Hematopoietic multipotent progenitor cell (in vitro differentiated cells): ENCODE data around the gene KRTAP16-1. TPM values are rescaled to one million over a fixed set of nuclear protein-coding genes. Genes with fewer than 3 reads are reported as not detected.

Experiments
- DNase-seq, 3 donors: peaks; one replicate each; pipeline ENCODE4 v3.0.0-alpha.2; 2011 to 2015; ENCODE audit warnings: low read depth in 2 of 3, low spot score in 2 of 3
- total RNA-seq: library from RNA; depleted of rRNA; stranded (reverse); fragments of >200 nt; gene quantifications from one replicate; pipeline ENCODE4 v1.2.3, GENCODE V29; 2012

Gene KRTAP16-1
- total RNA-seq, 1 donor: 0.27 TPM

GRCh38 chr17:41332239-41332638 lies 23.1 kb upstream of the KRTAP16-1 start:
- no peak for DNase-seq

GRCh38 chr17:41331606-41332005 lies 22.5 kb upstream of the KRTAP16-1 start:
- no peak for DNase-seq

- DNase-seq: peak in 2 of 3 donors; percentile 14 to 41
Measured at GRCh38 chr17:41329279-41329948, 20.3 kb upstream of the KRTAP16-1 start.

- DNase-seq: no peak
Measured at GRCh38 chr17:41328207-41328606, 19.1 kb upstream of the KRTAP16-1 start.

GRCh38 chr17:41327411-41328120 lies 18.5 kb upstream of the KRTAP16-1 start:
- no peak for DNase-seq

- DNase-seq: peak in 1 of 3 donors; percentile 13
Measured at GRCh38 chr17:41326173-41327145, 17.4 kb upstream of the KRTAP16-1 start.

GRCh38 chr17:41325611-41326010 lies 16.5 kb upstream of the KRTAP16-1 start:
- no peak for DNase-seq

GRCh38 chr17:41325126-41325525 lies 16.0 kb upstream of the KRTAP16-1 start:
- DNase-seq: no peak

GRCh38 chr17:41324180-41325075 lies 15.3 kb upstream of the KRTAP16-1 start:
- DNase-seq: no peak

GRCh38 chr17:41322903-41323895 lies 14.1 kb upstream of the KRTAP16-1 start:
- DNase-seq: no peak

- DNase-seq: peak in 2 of 3 donors; percentile 43 to 73
Measured at GRCh38 chr17:41322094-41322902, 13.2 kb upstream of the KRTAP16-1 start.

- no peak for DNase-seq
Measured at GRCh38 chr17:41318231-41318630, 9.1 kb upstream of the KRTAP16-1 start.

- no peak for DNase-seq
Measured at GRCh38 chr17:41315814-41316445, 6.8 kb upstream of the KRTAP16-1 start.

- DNase-seq: no peak
Measured at GRCh38 chr17:41315204-41315794, 6.2 kb upstream of the KRTAP16-1 start, which contains the start of gene KRTAP17-1. TSS of gene KRTAP17-1 (minus strand) at chr17:41315710. CDS start at chr17:41315650, 60 bp downstream.

GRCh38 chr17:41311111-41311510 lies 2.0 kb upstream of the KRTAP16-1 start:
- DNase-seq: no peak

GRCh38 chr17:41308251-41308917 lies 725 bp downstream of the KRTAP16-1 start:
- DNase-seq: peak; percentile 67 to 98 (median 90)
